Measurements from ENCODE around the gene GRXCR1.

GRCh38 chr4:42906341-42906740 is 13.8 kb downstream of the GRXCR1 start:
- TF ChIP-seq REST (IDR thresholded peaks at IDR 0.05; ENCODE audit: unreplicated experiment) (no peak), EZH2 (IDR thresholded peaks at IDR 0.05; ENCODE audit: low read depth, unreplicated experiment) (no peak), CREB1 (CRISPR knock-in tag; IDR thresholded peaks at IDR 0.05; ENCODE audit: low read depth) (no peak), POLR2AphosphoS5 (IDR thresholded peaks at IDR 0.05; ENCODE audit: low read depth) (no peak), ZNF331 (CRISPR knock-in tag; IDR thresholded peaks at IDR 0.05; ENCODE audit: low read depth) (no peak), EZH2phosphoT487 (IDR thresholded peaks at IDR 0.05; ENCODE audit: unreplicated experiment) (no peak), JUNB (IDR thresholded peaks at IDR 0.05; ENCODE audit: unreplicated experiment) (no peak), ZNF114 (CRISPR knock-in tag; IDR thresholded peaks at IDR 0.05) (no peak), ETS1 (IDR thresholded peaks at IDR 0.05) (no peak)
- TF ChIP-seq, protein P1, sequence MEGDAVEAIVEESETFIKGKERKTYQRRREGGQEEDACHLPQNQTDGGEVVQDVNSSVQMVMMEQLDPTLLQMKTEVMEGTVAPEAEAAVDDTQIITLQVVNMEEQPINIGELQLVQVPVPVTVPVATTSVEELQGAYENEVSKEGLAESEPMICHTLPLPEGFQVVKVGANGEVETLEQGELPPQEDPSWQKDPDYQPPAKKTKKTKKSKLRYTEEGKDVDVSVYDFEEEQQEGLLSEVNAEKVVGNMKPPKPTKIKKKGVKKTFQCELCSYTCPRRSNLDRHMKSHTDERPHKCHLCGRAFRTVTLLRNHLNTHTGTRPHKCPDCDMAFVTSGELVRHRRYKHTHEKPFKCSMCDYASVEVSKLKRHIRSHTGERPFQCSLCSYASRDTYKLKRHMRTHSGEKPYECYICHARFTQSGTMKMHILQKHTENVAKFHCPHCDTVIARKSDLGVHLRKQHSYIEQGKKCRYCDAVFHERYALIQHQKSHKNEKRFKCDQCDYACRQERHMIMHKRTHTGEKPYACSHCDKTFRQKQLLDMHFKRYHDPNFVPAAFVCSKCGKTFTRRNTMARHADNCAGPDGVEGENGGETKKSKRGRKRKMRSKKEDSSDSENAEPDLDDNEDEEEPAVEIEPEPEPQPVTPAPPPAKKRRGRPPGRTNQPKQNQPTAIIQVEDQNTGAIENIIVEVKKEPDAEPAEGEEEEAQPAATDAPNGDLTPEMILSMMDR (conservative IDR thresholded peaks at IDR 0.05; ENCODE audit: low read depth in 2 of 2) = no peak
